K562 (cell line): ENCODE results near the gene ZER1. TPM values are rescaled to one million over a fixed set of nuclear protein-coding genes. Genes with fewer than 3 reads are reported as not detected.
A peak's percentile ranks its signal among the peaks of the same experiment; 100 is the strongest.

Source experiments
- ARNT ChIP-seq, 2 experiments: fragments of 450-650 bp; IDR thresholded peaks; 2 replicates each; pipeline ENCODE4 v1.6.1; 2016; ENCODE audit warnings: mild to moderate bottlenecking in 1 of 2
- BCOR ChIP-seq: fragments of 450-650 bp; IDR thresholded peaks from 2 replicates; pipeline ENCODE4 v1.6.1; 2016
- CBX1 ChIP-seq: sonication (generic); IDR thresholded peaks from 2 replicates; pipeline ENCODE4 v1.6.1; 2016; ENCODE audit warnings: antibody characterized with exemption, low read depth, mild to moderate bottlenecking
- CCNT2 ChIP-seq: IDR thresholded peaks from 2 replicates; pipeline ENCODE4 v1.6.1; 2011; ENCODE audit warnings: borderline replicate concordance, low read depth, mild to moderate bottlenecking, moderate library complexity, mixed read lengths, low read length; ENCODE audit not compliant: insufficient read length; ENCODE audit errors: extremely low read depth
- FIP1L1 ChIP-seq: fragments of 200-400 bp; formaldehyde crosslinking; IDR thresholded peaks from 2 replicates; pipeline ENCODE4 v1.6.1; 2018; ENCODE audit warnings: mild to moderate bottlenecking, low read depth, low read length; ENCODE audit not compliant: poor library complexity, severe bottlenecking
- FOXM1 ChIP-seq, 2 experiments: fragments of 450-650 bp in 1 of 2; sonication (generic) in 1 of 2; formaldehyde crosslinking in 1 of 2; IDR thresholded peaks; 2 replicates each; pipeline versions ENCODE4 v1.6.1 to v1.9.0; 2017 to 2022; ENCODE audit warnings: low read depth in 2 of 2, mild to moderate bottlenecking in 2 of 2, missing genetic modification reagents in 1 of 2, moderate library complexity in 1 of 2
- FOXP1 ChIP-seq: sonication (generic); formaldehyde crosslinking; IDR thresholded peaks from 2 replicates; pipeline ENCODE4 v1.8.0; 2022; ENCODE audit warnings: mild to moderate bottlenecking, missing genetic modification reagents
- HCFC1 ChIP-seq: IDR thresholded peaks from 2 replicates; pipeline ENCODE4 v1.6.1; 2012; ENCODE audit warnings: low read depth, low read length, improper control_type of control experiment
- HDAC1 ChIP-seq, 2 experiments: fragments of 450-650 bp; IDR thresholded peaks; 2 replicates each; pipeline ENCODE4 v1.6.1; 2016 to 2017; ENCODE audit warnings: inconsistent platforms in 1 of 2, mild to moderate bottlenecking in 1 of 2, moderate library complexity in 1 of 2
- JUN ChIP-seq, 2 experiments: sonication (generic) in 1 of 2; formaldehyde crosslinking in 1 of 2; IDR thresholded peaks; 2 replicates each; pipeline versions ENCODE4 v1.6.1 to v1.8.0; 2012 to 2022; ENCODE audit warnings: borderline replicate concordance in 2 of 2, mild to moderate bottlenecking in 2 of 2, improper control_type of control experiment in 1 of 2, low read depth in 1 of 2, low read length in 1 of 2, missing genetic modification reagents in 1 of 2
- KDM5B ChIP-seq: fragments of 200-600 bp; sonication (generic); IDR thresholded peaks from 2 replicates; pipeline ENCODE4 v1.6.1; 2012; ENCODE audit warnings: low read depth, mild to moderate bottlenecking, moderate library complexity, low read length, control low read depth, inconsistent platforms; ENCODE audit not compliant: insufficient replicate concordance
- LEF1 ChIP-seq: fragments of 450-650 bp; IDR thresholded peaks from 2 replicates; pipeline ENCODE4 v1.6.1; 2016; ENCODE audit warnings: mild to moderate bottlenecking
- NFE2L1 ChIP-seq: fragments of 450-650 bp; IDR thresholded peaks from 2 replicates; pipeline ENCODE4 v1.6.1; 2016; ENCODE audit warnings: missing genetic modification characterization, low read depth, mild to moderate bottlenecking, missing compliant biosample characterization, moderate library complexity, borderline replicate concordance
- NR2C1 ChIP-seq, 2 experiments: fragments of 450-650 bp; IDR thresholded peaks; 2 replicates each; pipeline ENCODE4 v1.6.1; 2017; ENCODE audit warnings: mild to moderate bottlenecking in 2 of 2, antibody characterized with exemption in 1 of 2, inconsistent platforms in 1 of 2, missing compliant biosample characterization in 1 of 2, missing genetic modification characterization in 1 of 2
- POLR2AphosphoS2 ChIP-seq: IDR thresholded peaks from 2 replicates; pipeline ENCODE4 v1.6.1; 2012; ENCODE audit warnings: low read length, improper control_type of control experiment
- RUNX1 ChIP-seq: sonication (generic); IDR thresholded peaks from 2 replicates; pipeline ENCODE4 v1.6.1; 2016; ENCODE audit warnings: antibody characterized with exemption, low read depth
- SIN3A ChIP-seq, 2 experiments: fragments of 150-350 bp in 1 of 2; IDR thresholded peaks; 2 replicates each; pipeline ENCODE4 v1.6.1; 2011 to 2016; ENCODE audit warnings: borderline replicate concordance in 2 of 2, low read depth in 2 of 2, low read length in 2 of 2, mild to moderate bottlenecking in 2 of 2, moderate library complexity in 2 of 2; ENCODE audit not compliant: control insufficient read depth in 1 of 2
- SMAD4 ChIP-seq: fragments of 250-450 bp; sonication (Bioruptor Pico); conservative IDR thresholded peaks from 2 replicates; pipeline ENCODE4 v1.8.0; 2021; ENCODE audit warnings: inconsistent platforms, mild to moderate bottlenecking, moderate library complexity
- TAF7 ChIP-seq: fragments of 450-650 bp; IDR thresholded peaks from 2 replicates; pipeline ENCODE4 v1.6.1; 2016; ENCODE audit warnings: missing genetic modification characterization, missing compliant biosample characterization
- TEAD1 ChIP-seq, 2 experiments: fragments of 450-650 bp in 1 of 2; sonication (generic) in 1 of 2; formaldehyde crosslinking; IDR thresholded peaks; 2 replicates each; pipeline versions ENCODE4 v1.4.0 to v1.8.0; 2020 to 2022; ENCODE audit warnings: mild to moderate bottlenecking in 2 of 2, missing genetic modification reagents in 1 of 2
- TOE1 ChIP-seq, 2 experiments: fragments of 450-650 bp in 1 of 2; sonication (generic) in 1 of 2; formaldehyde crosslinking in 1 of 2; IDR thresholded peaks; 2 replicates each; pipeline versions ENCODE4 v1.7.1 to v1.8.0; 2016 to 2022; ENCODE audit warnings: borderline replicate concordance in 2 of 2, mild to moderate bottlenecking in 2 of 2, antibody characterized with exemption in 1 of 2, inconsistent platforms in 1 of 2, low read depth in 1 of 2, missing genetic modification reagents in 1 of 2, moderate library complexity in 1 of 2
- WHSC1 ChIP-seq: IDR thresholded peaks from one replicate; pipeline ENCODE4 v1.6.1; 2012; ENCODE audit warnings: low read length, control low read depth, inconsistent platforms
- XRCC5 ChIP-seq: fragments of 200-400 bp; formaldehyde crosslinking; IDR thresholded peaks from 2 replicates; pipeline ENCODE4 v1.6.1; 2017; ENCODE audit warnings: low read depth, mild to moderate bottlenecking, low read length
- ZNF239 ChIP-seq: fragments of 250-450 bp; sonication (Bioruptor Pico); IDR thresholded peaks from 2 replicates; pipeline ENCODE4 v1.4.0; 2020; ENCODE audit warnings: mild to moderate bottlenecking
- ZSCAN29 ChIP-seq: fragments of 450-650 bp; IDR thresholded peaks from 2 replicates; pipeline ENCODE4 v1.6.1; 2017
- polyA plus RNA-seq, 8 experiments: library from polyadenylated mRNA; depleted of rRNA in 4 of 8; stranded (reverse) in 5 of 8; unstranded in 3 of 8; fragments of >200 nt; fragmentation: Nextera tagmentation in 2 of 8; fragmentation: Illumina TruSeq in 1 of 8; extraction: Ambion mirVana in 2 of 8; extraction: Trizol in 1 of 8; gene quantifications; 2 replicates each; pipeline versions ENCODE4 v1.2.1 to v1.2.3, GENCODE V29; 2011 to 2014; ENCODE audit warnings: inconsistent platforms in 1 of 8, missing spikeins in 1 of 8
- total RNA-seq, 7 experiments: library from RNA; depleted of rRNA in 6 of 7; stranded (reverse); fragments of >200 nt in 6 of 7; fragmentation: Illumina TruSeq in 2 of 7; extraction: Trizol in 2 of 7; gene quantifications; 2 replicates each; pipeline versions ENCODE4 v1.2.1 to v1.2.3, GENCODE V29; 2011 to 2021; ENCODE audit warnings: low replicate concordance in 1 of 7
- TF ChIP-seq, protein P1 (sequence below): sonication (generic); formaldehyde crosslinking; IDR thresholded peaks from 2 replicates; pipeline ENCODE4 v1.8.0; 2022; ENCODE audit warnings: mild to moderate bottlenecking, missing genetic modification reagents

The ZER1 gene
- total and polyA plus RNA-seq, 9 of the 15 experiments (the other 6 are each of a cell fraction or from before 2014, with no cell fraction given) = 0.07 to 10.7 (median 6.2) TPM

DNA sequence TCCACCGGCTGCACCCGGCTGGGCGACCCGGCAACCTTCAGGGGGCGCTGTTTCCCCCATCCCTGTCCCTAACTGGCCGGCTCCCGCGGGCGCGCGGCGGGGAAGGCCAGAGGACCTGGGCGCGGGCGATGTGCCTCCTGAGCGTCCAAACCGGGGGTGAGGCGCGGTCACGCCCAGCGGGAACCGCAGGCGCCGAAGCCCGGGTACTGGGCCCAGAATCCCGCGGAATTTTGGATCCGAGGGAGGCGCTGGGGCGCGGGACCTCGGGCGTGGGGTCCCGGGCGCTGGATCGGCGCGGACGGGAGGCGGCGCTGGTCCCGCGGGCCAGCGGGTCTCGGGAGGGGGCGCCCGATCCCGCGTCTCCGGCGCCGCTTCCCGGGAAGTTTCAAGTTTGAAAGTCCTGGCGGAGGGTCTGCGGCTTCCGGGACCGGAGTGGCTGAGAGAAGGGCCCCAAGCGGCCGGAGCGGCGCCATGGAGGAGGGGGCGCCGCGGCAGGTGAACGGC lies 69.2 kb downstream of the ZER1 start, which contains the start of gene PKN3 (continued):
- peak; percentile 66 for TF ChIP-seq CCNT2
- TF ChIP-seq ZSCAN29 = 0 out of 2 replicates have a peak, but pooled peaks have one; percentile 9
- peak; percentile 42 for TF ChIP-seq KDM5B
- no peak for TF ChIP-seq ARNT (IDR thresholded peaks at IDR 0.05)
- peak; percentile 84; the same call in 1 of the 2 replicates for TF ChIP-seq FOXP1 (CRISPR knock-in tag)
- peak; percentile 59; the same call in 1 of the 2 replicates for TF ChIP-seq TOE1 (IDR thresholded peaks at IDR 0.05; ENCODE audit: borderline replicate concordance)
- TF ChIP-seq TOE1 (CRISPR knock-in tag; IDR thresholded peaks at IDR 0.05; ENCODE audit: borderline replicate concordance, low read depth) = no peak
- TF ChIP-seq, protein P1, sequence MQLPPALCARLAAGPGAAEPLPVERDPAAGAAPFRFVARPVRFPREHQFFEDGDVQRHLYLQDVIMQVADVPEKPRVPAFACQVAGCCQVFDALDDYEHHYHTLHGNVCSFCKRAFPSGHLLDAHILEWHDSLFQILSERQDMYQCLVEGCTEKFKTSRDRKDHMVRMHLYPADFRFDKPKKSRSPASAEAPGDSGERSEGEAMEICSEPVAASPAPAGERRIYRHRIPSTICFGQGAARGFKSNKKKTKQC (CRISPR knock-in tag) = 0 out of 2 replicates have a peak, but pooled peaks have one; percentile 16
- TF ChIP-seq BCOR = 0 out of 2 replicates have a peak, but pooled peaks have one; percentile 6
- peak; percentile 53 for TF ChIP-seq FIP1L1
- no peak for TF ChIP-seq POLR2AphosphoS2
- TF ChIP-seq JUN (IDR thresholded peaks at IDR 0.05; ENCODE audit: borderline replicate concordance, low read depth, low read length) = no peak
- TF ChIP-seq JUN (CRISPR knock-in tag; IDR thresholded peaks at IDR 0.05; ENCODE audit: borderline replicate concordance) = 0 out of 2 replicates have a peak, but pooled peaks have one; percentile 72
- no peak for TF ChIP-seq WHSC1
- TF ChIP-seq NFE2L1 = no peak
- TF ChIP-seq RUNX1 = no peak
- peak; percentile 51; the same call in 1 of the 2 replicates for TF ChIP-seq CBX1
- peak; percentile 42 for TF ChIP-seq HCFC1
- no peak for TF ChIP-seq LEF1
- TF ChIP-seq TAF7 (tag) = no peak
- peak in 1 of 2 experiments; percentile 81; a peak in 2 of 4 replicates for TF ChIP-seq TEAD1 (CRISPR knock-in tag; IDR thresholded peaks at IDR 0.05)
- TF ChIP-seq HDAC1 (IDR thresholded peaks at IDR 0.05) = 0 out of 4 replicates have a peak, but pooled peaks of 1 of the 2 experiments have one; percentile 46
- no peak for TF ChIP-seq FOXM1 (IDR thresholded peaks at IDR 0.05; ENCODE audit: low read depth)
- TF ChIP-seq FOXM1 (CRISPR knock-in tag; IDR thresholded peaks at IDR 0.05; ENCODE audit: low read depth) = peak; percentile 80
- TF ChIP-seq NR2C1 (IDR thresholded peaks at IDR 0.05) = no peak
- TF ChIP-seq NR2C1 (tag; IDR thresholded peaks at IDR 0.05) = no peak
- TF ChIP-seq SIN3A (IDR thresholded peaks at IDR 0.05; ENCODE audit: borderline replicate concordance in 2 of 2, control insufficient read depth in 1 of 2, low read depth in 2 of 2, low read length in 2 of 2) = peak in 1 of 2 experiments; percentile 47; a peak in 1 of 4 replicates
- 0 out of 2 replicates have a peak, but pooled peaks have one; percentile 48 for TF ChIP-seq XRCC5
- peak; percentile 79 for TF ChIP-seq SMAD4 (CRISPR knock-in tag)
- no peak for TF ChIP-seq ZNF239 (CRISPR knock-in tag)
